K562 (cell line): ENCODE data around the gene BANF2. TPM values are rescaled to one million over a fixed set of nuclear protein-coding genes. Genes with fewer than 3 reads are reported as not detected.

ENCODE experiments used
- CHD7 ChIP-seq: fragments of 200-600 bp; sonication (generic); IDR thresholded peaks from one replicate; pipeline ENCODE4 v1.6.1; 2012; ENCODE audit warnings: mild to moderate bottlenecking, low read depth, low read length, inconsistent platforms
- CREB5 ChIP-seq: fragments of 250-450 bp; sonication (Bioruptor Pico); IDR thresholded peaks from 2 replicates; pipeline ENCODE4 v1.5.0; 2020; ENCODE audit warnings: mild to moderate bottlenecking
- CXXC5 ChIP-seq: fragments of 250-450 bp; sonication (Bioruptor Pico); IDR thresholded peaks from 2 replicates; pipeline ENCODE4 v1.8.0; 2022; ENCODE audit warnings: inconsistent platforms, mild to moderate bottlenecking, moderate library complexity
- KHSRP ChIP-seq: fragments of 450-650 bp; IDR thresholded peaks from 2 replicates; pipeline ENCODE4 v1.6.1; 2017
- RB1 ChIP-seq: fragments of 450-650 bp; IDR thresholded peaks from 2 replicates; pipeline ENCODE4 v1.6.1; 2017; ENCODE audit warnings: low read depth, mild to moderate bottlenecking
- RBBP5 ChIP-seq: fragments of 200-600 bp; sonication (generic); IDR thresholded peaks from 2 replicates; pipeline ENCODE4 v1.6.1; 2012; ENCODE audit warnings: borderline replicate concordance, mild to moderate bottlenecking, low read length, control low read depth, inconsistent platforms; ENCODE audit not compliant: insufficient read depth, poor library complexity, severe bottlenecking
- RBM17 ChIP-seq: fragments of 200-400 bp; formaldehyde crosslinking; IDR thresholded peaks from 2 replicates; pipeline ENCODE4 v1.6.1; 2017; ENCODE audit warnings: low read depth, mild to moderate bottlenecking, low read length, borderline replicate concordance
- RFX5 ChIP-seq: IDR thresholded peaks from 2 replicates; pipeline ENCODE4 v1.6.1; 2011; ENCODE audit warnings: low read depth, mild to moderate bottlenecking, improper control_type of control experiment, low read length
- SIX5 ChIP-seq, 2 experiments: IDR thresholded peaks; 2 replicates each; pipeline ENCODE4 v1.6.1; 2011; ENCODE audit warnings: low read length in 2 of 2, borderline replicate concordance in 1 of 2, low read depth in 1 of 2, mild to moderate bottlenecking in 1 of 2, moderate library complexity in 1 of 2; ENCODE audit not compliant: insufficient read depth in 1 of 2
- polyA plus RNA-seq, 8 experiments: library from polyadenylated mRNA; depleted of rRNA in 4 of 8; stranded (reverse) in 5 of 8; unstranded in 3 of 8; fragments of >200 nt; fragmentation: Nextera tagmentation in 2 of 8; fragmentation: Illumina TruSeq in 1 of 8; extraction: Ambion mirVana in 2 of 8; extraction: Trizol in 1 of 8; gene quantifications; 2 replicates each; pipeline versions ENCODE4 v1.2.1 to v1.2.3, GENCODE V29; 2011 to 2014; ENCODE audit warnings: inconsistent platforms in 1 of 8, missing spikeins in 1 of 8
- total RNA-seq, 7 experiments: library from RNA; depleted of rRNA in 6 of 7; stranded (reverse); fragments of >200 nt in 6 of 7; fragmentation: Illumina TruSeq in 2 of 7; extraction: Trizol in 2 of 7; gene quantifications; 2 replicates each; pipeline versions ENCODE4 v1.2.1 to v1.2.3, GENCODE V29; 2011 to 2021; ENCODE audit warnings: low replicate concordance in 1 of 7
- TF ChIP-seq, protein P1 (sequence below): fragments of 250-450 bp; sonication (Bioruptor Pico); IDR thresholded peaks from 2 replicates; pipeline ENCODE4 v1.8.0; 2021; ENCODE audit warnings: moderate library complexity, mild to moderate bottlenecking, inconsistent platforms

The BANF2 gene
- total and polyA plus RNA-seq, 9 of the 15 experiments (the other 6 are each of a cell fraction or from before 2014, with no cell fraction given), result not detected

DNA sequence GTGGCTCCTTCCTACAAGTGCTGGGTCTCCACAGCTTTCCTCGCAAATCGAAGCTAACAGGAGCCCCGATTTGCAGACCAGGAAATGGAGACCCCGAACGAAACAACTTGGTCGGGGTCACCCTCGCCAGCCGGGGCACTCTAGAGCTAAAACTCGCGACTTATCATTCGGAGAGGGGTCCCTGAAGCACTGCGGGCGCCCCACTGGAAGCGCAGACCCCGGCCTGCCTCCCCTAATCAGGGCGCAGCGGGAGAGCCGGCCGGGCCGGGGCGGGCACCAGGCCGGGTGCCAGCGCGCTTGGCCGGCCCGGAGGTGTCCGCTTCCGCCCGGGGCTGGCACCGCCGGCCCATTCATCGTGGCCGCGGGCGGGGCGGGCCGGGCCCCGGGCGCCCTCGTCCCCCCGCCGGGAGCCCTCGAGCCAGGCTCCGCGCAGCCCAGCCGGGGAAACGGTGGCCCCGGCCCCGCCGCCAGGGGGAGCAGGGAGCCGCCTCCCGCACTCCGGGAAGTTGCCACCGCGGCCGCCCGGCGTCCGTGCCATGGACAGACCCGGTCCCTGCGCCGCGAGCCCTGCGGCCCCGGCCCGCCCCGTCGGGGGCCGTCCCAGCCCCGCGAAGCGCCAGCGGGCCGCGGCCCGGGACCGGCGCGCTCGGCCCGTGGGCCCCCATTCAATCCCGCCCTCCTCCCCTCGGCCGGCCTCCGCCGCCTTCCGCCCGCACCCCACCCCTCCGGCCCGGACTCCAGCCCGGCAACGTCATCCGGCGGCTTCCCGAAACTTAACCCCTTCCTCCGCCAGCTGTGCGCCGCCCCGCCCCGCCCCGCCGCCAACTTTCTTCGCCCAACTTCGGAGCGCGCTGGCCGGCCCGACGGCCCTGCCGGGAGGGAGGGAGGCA is 18.7 kb upstream of the BANF2 start (continued):
- TF ChIP-seq CHD7 (no peak), RB1 (0 out of 2 replicates have a peak, but pooled peaks have one; percentile 31), CREB5 (CRISPR knock-in tag) (no peak), SIX5 (IDR thresholded peaks at IDR 0.05; ENCODE audit: borderline replicate concordance in 1 of 2, insufficient read depth in 1 of 2, low read depth in 1 of 2, low read length in 2 of 2) (no peak), KHSRP (no peak), RFX5 (no peak), CXXC5 (CRISPR knock-in tag) (peak; percentile 58), RBBP5 (no peak), RBM17 (no peak)
- TF ChIP-seq, protein P1, sequence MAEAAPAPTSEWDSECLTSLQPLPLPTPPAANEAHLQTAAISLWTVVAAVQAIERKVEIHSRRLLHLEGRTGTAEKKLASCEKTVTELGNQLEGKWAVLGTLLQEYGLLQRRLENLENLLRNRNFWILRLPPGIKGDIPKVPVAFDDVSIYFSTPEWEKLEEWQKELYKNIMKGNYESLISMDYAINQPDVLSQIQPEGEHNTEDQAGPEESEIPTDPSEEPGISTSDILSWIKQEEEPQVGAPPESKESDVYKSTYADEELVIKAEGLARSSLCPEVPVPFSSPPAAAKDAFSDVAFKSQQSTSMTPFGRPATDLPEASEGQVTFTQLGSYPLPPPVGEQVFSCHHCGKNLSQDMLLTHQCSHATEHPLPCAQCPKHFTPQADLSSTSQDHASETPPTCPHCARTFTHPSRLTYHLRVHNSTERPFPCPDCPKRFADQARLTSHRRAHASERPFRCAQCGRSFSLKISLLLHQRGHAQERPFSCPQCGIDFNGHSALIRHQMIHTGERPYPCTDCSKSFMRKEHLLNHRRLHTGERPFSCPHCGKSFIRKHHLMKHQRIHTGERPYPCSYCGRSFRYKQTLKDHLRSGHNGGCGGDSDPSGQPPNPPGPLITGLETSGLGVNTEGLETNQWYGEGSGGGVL (CRISPR knock-in tag), result no peak
- TF ChIP-seq, all 486 proteins: peak for 31
